Caco-2 (cell line): Measurements from ENCODE around the gene TSPAN12. TPM values are rescaled to one million over a fixed set of nuclear protein-coding genes. Genes with fewer than 3 reads are reported as not detected.

ENCODE experiments used
- BruUV-seq: library from RNA; stranded (reverse); fragments of 400-500 nt; replicated peaks from 2 replicates; lab custom pipeline; 2021; lab: Mats Ljungman, UMichigan
- CTCF ChIA-PET: fragments of 300-600 bp; sonication (Branson Sonifier 250); formaldehyde crosslinking; loops from one replicate; lab custom pipeline; 2022; ENCODE audit warnings: antibody characterized with exemption; lab: Charles Lee
- POLR2A ChIA-PET: fragments of 300-600 bp; sonication (Branson Sonifier 250); formaldehyde crosslinking; loops from one replicate; lab custom pipeline; 2022; ENCODE audit warnings: antibody characterized with exemption; lab: Charles Lee
- DNase-seq, 2 experiments: peaks; one replicate each; pipeline versions ENCODE4 v3.0.0 to v3.0.0-alpha.2; 2020 to 2022
- H3K27me3 ChIP-seq: replicated peaks from 2 replicates; pipeline ENCODE4 v1.6.0; 2011; ENCODE audit warnings: low read length; ENCODE audit not compliant: control insufficient read depth, insufficient read depth
- H3K36me3 ChIP-seq: 2 replicates; pipeline ENCODE4 v1.5.1; 2011; ENCODE audit warnings: low read length; ENCODE audit not compliant: control insufficient read depth, insufficient read depth
- H3K4me1 ChIP-seq: fragments of 250-450 bp; sonication (Bioruptor Pico); 2 replicates; pipeline ENCODE4 v1.5.1; 2020; ENCODE audit warnings: mild to moderate bottlenecking
- H3K4me3 ChIP-seq: 2 replicates; pipeline ENCODE4 v1.5.1; 2011; ENCODE audit warnings: low read depth, mild to moderate bottlenecking, control low read depth, low read length
- H3K9me3 ChIP-seq: fragments of 250-450 bp; sonication (Bioruptor Pico); 2 replicates; pipeline ENCODE4 v1.5.1; 2020; ENCODE audit warnings: mild to moderate bottlenecking, moderate library complexity
- H3K27ac Mint-ChIP-seq: one replicate; pipeline ENCODE4 v1.8.0; 2022; ENCODE audit warnings: mixed read lengths; ENCODE audit not compliant: unreplicated experiment
- H3K27me3 Mint-ChIP-seq: one replicate; pipeline ENCODE4 v1.8.0; 2022; ENCODE audit warnings: mixed read lengths; ENCODE audit not compliant: insufficient read depth, unreplicated experiment
- H3K36me3 Mint-ChIP-seq: one replicate; pipeline ENCODE4 v1.8.0; 2022; ENCODE audit warnings: mild to moderate bottlenecking, mixed read lengths; ENCODE audit not compliant: insufficient read depth, unreplicated experiment
- H3K4me1 Mint-ChIP-seq: one replicate; pipeline ENCODE4 v1.8.0; 2022; ENCODE audit warnings: low read depth, mixed read lengths; ENCODE audit not compliant: unreplicated experiment
- H3K4me3 Mint-ChIP-seq: one replicate; pipeline ENCODE4 v1.8.0; 2022; ENCODE audit warnings: mild to moderate bottlenecking, moderate library complexity, mixed read lengths; ENCODE audit not compliant: unreplicated experiment
- H3K9me3 Mint-ChIP-seq: one replicate; pipeline ENCODE4 v1.8.0; 2022; ENCODE audit warnings: mixed read lengths; ENCODE audit not compliant: unreplicated experiment
- intact Hi-C: fragments of 100-400 bp; cut with micrococcal nuclease; formaldehyde crosslinking; loops from one replicate; pipeline ENCODE4 v1.10.0; 2022; ENCODE audit not compliant: unreplicated experiment
- total RNA-seq: library from RNA; stranded (reverse); gene quantifications from 2 replicates; pipeline ENCODE4 v1.2.3, GENCODE V29; 2022
- TF ChIP-seq, protein P1 (sequence below), 2 experiments: fragments of 200-600 bp in 1 of 2; IDR thresholded peaks; 1 replicate in 1 of 2; 2 replicates in 1 of 2; pipeline versions ENCODE4 v1.5.1 to v1.8.0; 2011 to 2022; ENCODE audit warnings: antibody characterized with exemption in 1 of 2, control low read depth in 1 of 2, inconsistent platforms in 1 of 2, low read depth in 1 of 2, low read length in 1 of 2, mild to moderate bottlenecking in 1 of 2, moderate library complexity in 1 of 2; ENCODE audit not compliant: insufficient read depth in 1 of 2, severe bottlenecking in 1 of 2, unreplicated experiment in 1 of 2

TSPAN12 gene
- total RNA-seq, 1 experiment from 2014 or later, result 4.1 TPM

GRCh38 chr7:120807390-120807789 lies 50.6 kb downstream of the TSPAN12 start:
- POLR2A ChIA-PET, result no interaction called here
- DNase-seq, result no peak
- H3K9me3 ChIP-seq, result no peaks in the 10 kb centered on the region
- H3K27me3 ChIP-seq, result no peaks in the 10 kb centered on the region
- H3K27ac Mint-ChIP-seq, result no peak overlapping the region
- intact Hi-C loops, result loop anchor here (5.0 kb wide), 1 partner anchor 180 kb away; the partner anchor contains the start of gene CPED1
- H3K4me1 Mint-ChIP-seq, result no peaks in the 10 kb centered on the region
- no peak overlapping the region for H3K4me3 ChIP-seq
- H3K4me1 ChIP-seq, result no peaks in the 10 kb centered on the region
- no TSS peak for BruUV-seq
- CTCF ChIA-PET, result no interaction called here
- TF ChIP-seq, protein P1, sequence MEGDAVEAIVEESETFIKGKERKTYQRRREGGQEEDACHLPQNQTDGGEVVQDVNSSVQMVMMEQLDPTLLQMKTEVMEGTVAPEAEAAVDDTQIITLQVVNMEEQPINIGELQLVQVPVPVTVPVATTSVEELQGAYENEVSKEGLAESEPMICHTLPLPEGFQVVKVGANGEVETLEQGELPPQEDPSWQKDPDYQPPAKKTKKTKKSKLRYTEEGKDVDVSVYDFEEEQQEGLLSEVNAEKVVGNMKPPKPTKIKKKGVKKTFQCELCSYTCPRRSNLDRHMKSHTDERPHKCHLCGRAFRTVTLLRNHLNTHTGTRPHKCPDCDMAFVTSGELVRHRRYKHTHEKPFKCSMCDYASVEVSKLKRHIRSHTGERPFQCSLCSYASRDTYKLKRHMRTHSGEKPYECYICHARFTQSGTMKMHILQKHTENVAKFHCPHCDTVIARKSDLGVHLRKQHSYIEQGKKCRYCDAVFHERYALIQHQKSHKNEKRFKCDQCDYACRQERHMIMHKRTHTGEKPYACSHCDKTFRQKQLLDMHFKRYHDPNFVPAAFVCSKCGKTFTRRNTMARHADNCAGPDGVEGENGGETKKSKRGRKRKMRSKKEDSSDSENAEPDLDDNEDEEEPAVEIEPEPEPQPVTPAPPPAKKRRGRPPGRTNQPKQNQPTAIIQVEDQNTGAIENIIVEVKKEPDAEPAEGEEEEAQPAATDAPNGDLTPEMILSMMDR (IDR thresholded peaks at IDR 0.05; ENCODE audit: insufficient read depth in 1 of 2, low read depth in 1 of 2, low read length in 1 of 2, severe bottlenecking in 1 of 2, unreplicated experiment in 1 of 2), result no peak
- no peaks in the 10 kb centered on the region for H3K27me3 Mint-ChIP-seq
- H3K4me3 Mint-ChIP-seq, result no peak overlapping the region
- H3K36me3 Mint-ChIP-seq, result no peaks in the 10 kb centered on the region
- H3K36me3 ChIP-seq, result no peaks in the 10 kb centered on the region
- no peaks in the 10 kb centered on the region for H3K9me3 Mint-ChIP-seq

DNA sequence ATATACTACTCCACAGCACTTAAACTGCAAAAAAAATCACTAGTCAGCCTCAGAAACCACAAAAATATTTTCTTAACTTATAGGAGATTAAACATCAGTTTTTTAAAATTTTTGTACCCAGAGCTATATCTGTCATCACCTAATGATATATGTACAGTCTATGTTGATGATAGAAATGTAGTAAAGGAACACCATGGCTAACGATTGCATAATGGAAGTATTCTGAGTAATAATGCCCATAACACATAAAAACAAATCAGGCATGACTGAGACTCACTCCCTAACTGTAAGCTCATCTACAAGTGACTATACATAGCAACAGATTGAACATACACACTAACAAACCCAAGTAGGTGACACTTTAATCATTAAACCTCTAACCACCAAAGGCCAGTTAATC lies 51.3 kb downstream of the TSPAN12 start:
- DNase-seq, result no peak
- H3K36me3 Mint-ChIP-seq, result no peaks in the 10 kb centered on the region
- no TSS peak for BruUV-seq
- no peaks in the 10 kb centered on the region for H3K27me3 Mint-ChIP-seq
- no peaks in the 10 kb centered on the region for H3K9me3 Mint-ChIP-seq
- Histone ChIP-seq H3K27me3 (no peaks in the 10 kb centered on the region), H3K9me3 (no peaks in the 10 kb centered on the region), H3K36me3 (no peaks in the 10 kb centered on the region), H3K4me3 (no peak overlapping the region), H3K4me1 (no peaks in the 10 kb centered on the region)
- intact Hi-C loops, result loop anchor here (1.0 to 5.0 kb wide), 6 partner anchors 14 to 302 kb away; partner anchors contain the start of gene CPED1
- CTCF ChIA-PET, result interaction anchor here (0.5 kb wide), 1 partner anchor 201 kb away, joined by 3 read pairs; no protein-coding TSS in a partner anchor
- no peak overlapping the region for H3K4me3 Mint-ChIP-seq
- no peak overlapping the region for H3K27ac Mint-ChIP-seq
- H3K4me1 Mint-ChIP-seq, result no peaks in the 10 kb centered on the region
- POLR2A ChIA-PET, result no interaction called here
- TF ChIP-seq, protein P1 (IDR thresholded peaks at IDR 0.05; ENCODE audit: insufficient read depth in 1 of 2, low read depth in 1 of 2, low read length in 1 of 2, severe bottlenecking in 1 of 2, unreplicated experiment in 1 of 2), result no peak

- peak; percentile 43 to 75 for DNase-seq
- H3K9me3 Mint-ChIP-seq, result no peaks in the 10 kb centered on the region
- no peaks in the 10 kb centered on the region for H3K4me1 Mint-ChIP-seq
- Histone ChIP-seq H3K36me3 (no peaks in the 10 kb centered on the region), H3K9me3 (no peaks in the 10 kb centered on the region), H3K27me3 (no peaks in the 10 kb centered on the region), H3K4me1 (no peaks in the 10 kb centered on the region), H3K4me3 (no peak overlapping the region)
- BruUV-seq, result no TSS peak
- H3K36me3 Mint-ChIP-seq, result no peaks in the 10 kb centered on the region
- ChIA-PET CTCF (interaction anchor here (0.5 kb wide), 2 partner anchors 201 to 302 kb away, joined by 3 read pairs; no protein-coding TSS in a partner anchor), POLR2A (no interaction called here)
- H3K27me3 Mint-ChIP-seq, result no peaks in the 10 kb centered on the region
- no peak overlapping the region for H3K4me3 Mint-ChIP-seq
- intact Hi-C loops, result loop anchor here (1.0 to 5.0 kb wide), 6 partner anchors 14 to 302 kb away; partner anchors contain the start of gene CPED1
- H3K27ac Mint-ChIP-seq, result no peak overlapping the region
- TF ChIP-seq, protein P1 (IDR thresholded peaks at IDR 0.05; ENCODE audit: insufficient read depth in 1 of 2, low read depth in 1 of 2, low read length in 1 of 2, severe bottlenecking in 1 of 2, unreplicated experiment in 1 of 2), result peak; percentile 69 to 89
Observed at GRCh38 chr7:120805636-120806388, 52.1 kb downstream of the TSPAN12 start.
